Activated gamma-delta T cell (primary cell): Measurements from ENCODE around the gene IL22RA2.
"Not testable (repeated sequence)": the region's sequence is repeated elsewhere in the genome, so short reads cannot be mapped to it uniquely, and the experiment has no call there.

Experiments
- DNase-seq: peaks from one replicate; lab custom pipeline; 2025; lab: John Stamatoyannopoulos, UW

IL22RA2 gene

GRCh38 chr6:137126875-137127485 is 46.5 kb downstream of the IL22RA2 start:
- DNase-seq = no peak

DNA sequence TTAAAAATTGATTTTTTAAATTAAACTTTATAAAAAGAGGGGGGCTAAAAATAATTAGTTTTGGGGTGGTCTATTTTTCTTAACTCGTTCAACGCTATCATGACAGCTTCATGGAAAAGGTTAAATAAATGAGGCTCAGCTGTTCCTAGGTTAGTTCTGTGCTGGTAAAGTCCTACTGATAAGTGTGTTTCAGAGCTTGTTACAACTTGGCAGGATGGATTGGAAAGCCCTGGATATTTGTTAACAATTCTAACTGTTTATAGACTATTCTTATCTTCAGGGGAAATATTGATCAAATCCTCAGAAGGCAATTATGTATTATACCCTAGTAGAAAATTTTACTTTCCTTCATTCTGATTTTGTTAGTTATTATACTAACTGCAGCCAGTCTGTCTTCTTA is 50.4 kb downstream of the IL22RA2 start:
- DNase-seq = no peak

DNA sequence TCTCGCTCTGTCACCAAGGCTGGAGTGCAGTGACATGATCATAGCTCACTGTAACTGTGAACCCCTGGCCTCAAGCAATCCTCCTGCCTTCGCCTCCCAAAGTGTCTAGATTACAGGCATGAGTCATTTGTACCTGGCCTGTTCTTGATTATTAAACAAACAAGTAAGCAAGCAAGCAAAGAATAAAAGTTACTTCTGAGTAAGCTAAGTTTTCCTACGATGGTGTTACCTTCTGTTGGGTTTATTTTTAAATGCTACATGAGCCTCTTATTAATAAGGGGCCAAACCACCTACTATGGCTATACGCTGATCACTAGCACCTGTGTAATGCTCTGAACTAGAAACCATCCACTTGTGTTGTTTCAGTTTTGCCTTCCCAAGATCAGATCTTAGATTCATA is 50.8 kb downstream of the IL22RA2 start:
- no peak for DNase-seq

GRCh38 chr6:137121401-137121997 is 51.9 kb downstream of the IL22RA2 start:
- DNase-seq = no peak

- DNase-seq = no peak
These were observed 52.7 kb downstream of the IL22RA2 start for GRCh38 chr6:137120748-137121147.

GRCh38 chr6:137119196-137120104 is 54.0 kb downstream of the IL22RA2 start:
- no peak for DNase-seq

DNA sequence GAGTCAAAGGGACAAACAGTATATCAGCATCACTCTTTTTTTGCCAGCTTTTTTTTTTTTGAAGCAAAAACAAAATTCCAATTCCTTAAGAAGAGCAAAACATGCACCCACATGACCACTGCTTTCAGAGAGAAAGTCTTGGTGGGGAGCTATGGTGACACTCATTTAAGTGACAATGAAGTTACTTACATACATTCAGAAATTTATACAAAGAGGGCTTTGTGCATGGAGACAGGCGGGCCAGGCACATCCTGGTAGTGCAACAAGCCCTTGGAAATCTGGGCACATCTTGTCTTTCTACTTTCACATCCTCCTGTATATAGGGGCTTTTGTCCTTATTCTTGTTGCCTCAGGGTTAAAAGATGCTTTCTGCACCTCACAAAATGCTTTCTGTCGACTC is 55.9 kb downstream of the IL22RA2 start:
- DNase-seq = no peak

- no peak for DNase-seq
These were observed 56.6 kb downstream of the IL22RA2 start for GRCh38 chr6:137116807-137117206.

DNA sequence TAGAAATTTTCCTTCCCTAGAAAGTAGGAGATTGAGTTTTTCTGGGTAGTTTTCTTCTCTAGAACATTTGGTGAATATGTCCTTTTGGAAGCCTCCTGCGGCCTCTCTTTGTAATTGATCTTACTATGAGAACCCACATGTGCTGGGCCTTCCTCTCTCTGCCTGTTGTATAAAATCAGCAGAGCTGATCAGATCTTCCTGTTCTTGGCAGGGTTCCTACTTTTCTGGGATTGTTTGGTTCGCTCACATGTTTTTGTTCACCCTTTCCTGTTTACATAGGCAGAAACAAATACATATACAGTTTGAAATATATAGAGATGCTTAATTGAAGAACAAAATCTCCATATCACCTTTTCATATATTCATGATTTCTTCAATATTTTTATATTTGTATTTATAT is 57.8 kb downstream of the IL22RA2 start:
- DNase-seq = no peak

DNA sequence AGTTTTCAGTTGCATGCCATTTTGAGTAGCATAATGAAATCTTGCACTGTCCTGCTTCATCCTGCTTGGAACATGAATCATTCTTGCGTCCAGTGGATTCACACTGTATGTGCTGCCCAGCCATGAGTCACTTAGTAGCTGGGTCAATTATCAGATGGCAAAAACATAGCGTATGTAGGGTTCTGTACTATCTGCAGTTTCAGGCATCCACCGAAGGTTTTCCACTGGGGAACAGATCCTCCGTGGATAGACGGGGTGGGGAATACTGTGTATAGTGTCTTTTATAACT is 61.4 kb downstream of the IL22RA2 start:
- DNase-seq = no peak

DNA sequence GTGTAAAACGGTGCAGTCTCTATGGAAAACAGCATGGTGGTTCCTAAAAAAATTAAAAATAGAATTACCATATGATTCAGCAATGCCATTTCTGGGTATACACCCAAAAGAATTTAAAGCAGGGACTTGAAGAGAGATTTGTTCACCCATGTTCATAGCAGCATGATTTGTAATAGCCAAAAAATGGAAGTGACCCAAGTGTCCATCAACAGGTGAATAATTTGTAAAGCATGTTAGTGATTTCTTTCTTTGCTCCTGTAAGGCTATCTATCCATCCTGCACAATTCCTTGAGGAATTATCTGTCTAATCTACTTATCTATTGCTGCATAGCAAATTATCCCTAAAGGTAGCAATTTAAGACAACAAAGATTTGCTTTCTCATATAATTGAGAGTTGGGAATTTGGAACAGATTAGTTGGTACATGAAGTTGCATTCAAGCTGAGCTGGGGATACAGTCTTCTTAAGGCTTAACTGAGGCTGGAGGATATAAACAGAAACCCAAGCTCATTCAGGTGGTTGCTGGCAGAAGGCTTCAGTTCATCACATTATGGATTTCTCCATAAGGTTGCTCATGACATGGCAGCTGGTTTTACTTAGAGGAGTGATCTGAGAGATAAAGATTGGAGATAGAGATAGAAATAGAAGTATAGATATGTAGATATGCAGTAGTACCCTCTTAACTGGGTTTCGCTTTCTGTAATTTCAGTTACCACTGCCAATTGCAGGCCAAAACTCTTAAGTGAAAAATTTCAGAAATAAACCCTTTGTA is 62.0 kb downstream of the IL22RA2 start:
- DNase-seq = no peak

- no peak for DNase-seq
These were observed 65.7 kb downstream of the IL22RA2 start for GRCh38 chr6:137107767-137108105.

GRCh38 chr6:137107047-137107766 is 66.2 kb downstream of the IL22RA2 start:
- DNase-seq = not testable (repeated sequence)

DNA sequence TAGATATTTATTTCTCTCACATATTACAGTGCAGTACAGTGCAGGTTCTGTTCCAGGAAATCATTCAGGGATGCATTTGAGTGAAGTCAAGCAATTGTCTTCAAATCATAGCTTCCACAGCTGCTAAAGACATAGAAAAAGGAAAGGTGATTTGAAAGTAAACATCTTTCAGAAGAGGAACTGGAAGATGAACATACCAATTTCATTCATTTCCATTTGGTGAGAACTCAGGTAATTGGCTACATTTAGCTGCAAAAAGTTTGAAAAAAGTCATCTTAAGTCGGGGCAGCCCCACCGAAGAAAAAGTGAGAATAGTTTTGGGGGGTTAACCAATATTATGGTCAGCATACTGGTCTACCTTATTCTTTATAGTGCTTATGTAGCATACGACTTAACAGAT is 67.3 kb downstream of the IL22RA2 start:
- no peak for DNase-seq

DNA sequence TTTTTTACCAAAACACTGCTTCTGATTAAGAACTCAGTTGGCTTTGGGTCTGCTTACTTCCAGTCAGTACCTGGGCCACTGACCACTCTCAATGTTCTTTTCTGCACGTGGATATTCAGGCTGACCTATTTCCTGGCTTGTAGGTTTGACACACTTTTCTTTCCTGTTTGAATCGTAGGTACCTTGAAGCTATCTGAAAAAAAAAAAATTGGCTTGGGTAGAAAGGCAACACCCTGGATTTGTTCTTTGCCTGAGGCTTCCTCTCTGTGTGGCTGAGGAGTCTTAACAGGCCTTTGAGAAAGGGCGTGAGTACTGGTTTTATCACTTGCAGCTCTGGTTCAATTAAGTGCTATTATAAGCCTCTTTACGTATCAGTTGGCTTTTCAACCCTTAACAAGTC is 68.1 kb downstream of the IL22RA2 start:
- DNase-seq = no peak

DNA sequence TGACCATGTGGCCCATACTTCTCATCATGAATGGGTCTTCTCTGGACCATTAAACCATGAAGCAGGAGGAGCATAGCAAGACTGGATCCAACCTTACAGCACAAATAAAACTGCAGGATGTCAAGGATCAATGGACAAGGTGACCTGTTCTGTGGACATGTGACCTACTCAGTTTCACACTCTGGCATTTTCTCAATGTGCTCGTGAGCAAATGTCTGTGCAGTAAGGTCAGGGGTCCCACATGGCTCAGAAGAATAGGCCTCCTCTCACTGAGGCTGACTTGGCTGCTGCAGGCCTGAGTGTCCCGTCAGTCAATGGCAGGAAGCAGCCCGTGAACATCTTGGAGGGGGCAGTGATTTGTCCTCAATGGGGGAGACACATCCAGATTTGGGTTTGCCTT is 68.5 kb downstream of the IL22RA2 start:
- DNase-seq = no peak

DNA sequence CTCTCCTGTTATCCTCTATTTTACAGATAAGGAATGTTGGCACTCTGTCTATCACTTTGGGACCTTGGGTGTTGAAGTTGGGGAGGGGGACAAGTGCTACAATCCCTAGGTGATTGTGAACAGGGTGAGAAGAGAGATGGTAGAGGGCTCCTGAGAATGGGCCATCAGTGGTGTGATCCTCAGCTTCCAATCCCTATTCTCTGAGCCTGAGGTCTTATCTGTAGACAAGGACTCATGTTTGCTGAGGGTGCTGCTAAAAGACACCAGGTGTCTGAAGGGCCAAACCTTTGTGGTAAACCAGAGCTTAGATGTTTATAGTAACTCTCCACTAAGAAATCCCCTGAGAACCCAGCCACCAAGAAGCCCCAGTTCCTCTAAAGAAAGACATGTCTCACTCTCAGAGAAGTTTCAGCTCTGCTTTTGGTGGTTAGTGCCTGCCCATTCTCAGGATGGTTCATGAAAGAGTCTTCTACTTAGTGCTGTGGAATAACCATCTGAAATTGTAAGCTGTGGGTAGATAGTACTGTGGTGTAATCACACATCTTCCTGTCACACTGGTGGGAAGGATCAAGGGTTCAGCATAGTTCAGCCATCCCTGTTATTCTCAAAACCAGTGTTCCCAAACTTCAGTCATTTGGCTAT is 70.5 kb downstream of the IL22RA2 start:
- DNase-seq = no peak

GRCh38 chr6:137102050-137102848 is 71.2 kb downstream of the IL22RA2 start:
- no peak for DNase-seq

GRCh38 chr6:137099689-137100403 is 73.6 kb downstream of the IL22RA2 start:
- no peak for DNase-seq

GRCh38 chr6:137097526-137097925 is 75.9 kb downstream of the IL22RA2 start:
- no peak for DNase-seq
